Peyer's patch (tissue), 4 donors: ENCODE data around the gene PLEKHH3.

Experiments used
- POLR2A ChIP-seq, 2 donors: fragments of 450-650 bp; IDR thresholded peaks; one replicate each; pipeline ENCODE4 v1.5.1; 2017; ENCODE audit warnings: antibody characterized with exemption in 2 of 2, mild to moderate bottlenecking in 2 of 2, moderate library complexity in 2 of 2
- TF ChIP-seq, protein P1 (sequence below), 6 experiments: fragments of 450-650 bp in 4 of 6; fragments of 200-600 bp in 2 of 6; sonication (generic) in 1 of 6; IDR thresholded peaks; one replicate each; pipeline ENCODE4 v1.5.1; 2017 to 2019; ENCODE audit warnings: antibody characterized with exemption in 6 of 6, mild to moderate bottlenecking in 3 of 6, moderate library complexity in 1 of 6

DNA sequence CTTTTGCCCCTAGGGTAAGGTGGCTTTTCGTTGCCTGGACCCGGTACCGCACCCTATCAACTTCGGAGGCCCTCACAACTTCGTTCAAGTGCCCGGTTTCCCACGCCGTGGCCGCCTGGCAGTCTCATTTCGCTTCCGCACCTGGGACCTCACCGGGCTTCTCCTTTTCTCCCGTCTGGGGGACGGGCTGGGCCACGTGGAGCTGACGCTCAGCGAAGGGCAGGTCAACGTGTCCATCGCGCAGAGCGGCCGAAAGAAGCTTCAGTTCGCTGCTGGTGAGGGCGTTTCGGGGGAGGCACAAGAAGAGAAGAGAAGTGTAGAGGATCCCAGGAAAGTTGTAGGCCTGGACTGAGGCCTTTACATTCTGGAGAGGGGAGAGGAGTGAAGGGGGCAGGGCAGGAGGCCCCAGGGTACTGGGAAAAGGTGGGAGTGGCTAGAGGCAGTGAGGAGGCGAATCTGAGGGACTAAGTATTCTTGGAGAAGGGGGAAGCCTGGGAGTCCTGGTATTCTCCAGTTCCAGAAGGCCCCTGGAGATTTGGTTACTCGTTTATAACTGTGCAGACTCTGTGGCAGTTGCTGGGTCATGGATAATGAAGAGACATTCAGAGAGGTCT is 11.0 kb upstream of the PLEKHH3 start:
- TF ChIP-seq, protein P1, sequence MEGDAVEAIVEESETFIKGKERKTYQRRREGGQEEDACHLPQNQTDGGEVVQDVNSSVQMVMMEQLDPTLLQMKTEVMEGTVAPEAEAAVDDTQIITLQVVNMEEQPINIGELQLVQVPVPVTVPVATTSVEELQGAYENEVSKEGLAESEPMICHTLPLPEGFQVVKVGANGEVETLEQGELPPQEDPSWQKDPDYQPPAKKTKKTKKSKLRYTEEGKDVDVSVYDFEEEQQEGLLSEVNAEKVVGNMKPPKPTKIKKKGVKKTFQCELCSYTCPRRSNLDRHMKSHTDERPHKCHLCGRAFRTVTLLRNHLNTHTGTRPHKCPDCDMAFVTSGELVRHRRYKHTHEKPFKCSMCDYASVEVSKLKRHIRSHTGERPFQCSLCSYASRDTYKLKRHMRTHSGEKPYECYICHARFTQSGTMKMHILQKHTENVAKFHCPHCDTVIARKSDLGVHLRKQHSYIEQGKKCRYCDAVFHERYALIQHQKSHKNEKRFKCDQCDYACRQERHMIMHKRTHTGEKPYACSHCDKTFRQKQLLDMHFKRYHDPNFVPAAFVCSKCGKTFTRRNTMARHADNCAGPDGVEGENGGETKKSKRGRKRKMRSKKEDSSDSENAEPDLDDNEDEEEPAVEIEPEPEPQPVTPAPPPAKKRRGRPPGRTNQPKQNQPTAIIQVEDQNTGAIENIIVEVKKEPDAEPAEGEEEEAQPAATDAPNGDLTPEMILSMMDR (IDR thresholded peaks at IDR 0.05) = no peak
- no peak for TF ChIP-seq POLR2A (IDR thresholded peaks at IDR 0.05)
